Adipocyte (in vitro differentiated cells): ENCODE data around the gene KCTD16.

Experiments used
- DNase-seq: peaks from one replicate; pipeline ENCODE4 v3.0.0-alpha.2; 2015; ENCODE audit warnings: low read depth
- H3K27me3 ChIP-seq: replicated peaks from 2 replicates; pipeline ENCODE4 v1.7.0; 2013; ENCODE audit warnings: mild to moderate bottlenecking, low read length, moderate library complexity; ENCODE audit not compliant: control insufficient read depth, insufficient read depth
- H3K36me3 ChIP-seq: 2 replicates; pipeline ENCODE4 v1.7.0; 2013; ENCODE audit warnings: low read length, mild to moderate bottlenecking, moderate library complexity; ENCODE audit not compliant: control insufficient read depth, insufficient read depth, severe bottlenecking
- H3K4me1 ChIP-seq: 2 replicates; pipeline ENCODE4 v1.7.0; 2013; ENCODE audit warnings: mild to moderate bottlenecking, low read length, moderate library complexity; ENCODE audit not compliant: control insufficient read depth, insufficient read depth
- H3K4me3 ChIP-seq: 2 replicates; pipeline ENCODE4 v1.7.0; 2013; ENCODE audit warnings: mild to moderate bottlenecking, low read length, moderate library complexity
- H3K9ac ChIP-seq: 2 replicates; pipeline ENCODE4 v1.7.0; 2013; ENCODE audit warnings: mild to moderate bottlenecking, low read length, moderate library complexity
- H3K9me3 ChIP-seq: 2 replicates; pipeline ENCODE4 v1.7.0; 2013; ENCODE audit warnings: mild to moderate bottlenecking, low read length, moderate library complexity; ENCODE audit not compliant: control insufficient read depth

KCTD16 gene

DNA sequence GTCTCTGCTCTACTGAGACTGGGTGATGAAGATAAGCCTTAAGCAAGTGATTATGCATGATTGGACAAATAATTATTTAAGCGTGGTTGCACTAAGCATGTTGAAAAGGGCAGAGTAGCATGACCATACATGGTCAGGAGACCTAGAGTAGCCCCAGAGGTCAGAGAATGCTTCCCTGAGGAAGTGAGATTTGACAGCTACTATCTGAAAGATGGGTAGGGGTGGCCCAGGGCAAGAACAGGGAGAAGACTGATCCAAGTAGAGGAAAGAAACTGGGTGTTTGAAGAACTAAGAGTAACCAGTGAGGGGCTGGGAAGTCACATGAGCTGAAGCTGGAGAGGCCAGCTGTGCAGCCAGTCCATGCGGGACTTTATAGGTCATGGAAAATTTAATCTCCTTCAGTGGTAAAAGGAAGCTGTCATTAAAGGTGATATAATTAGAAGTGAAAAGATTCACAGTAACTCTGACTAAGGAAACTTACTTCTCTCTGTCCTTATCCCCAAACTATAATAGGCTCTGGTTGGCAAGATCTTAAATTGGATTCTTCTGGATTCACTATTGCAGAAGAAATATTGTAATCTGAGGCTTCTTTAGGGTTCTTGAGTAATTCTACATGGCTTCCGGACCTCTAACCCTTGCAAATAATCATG lies 35.4 kb upstream of the KCTD16 start:
- H3K4me1 ChIP-seq = peaks cover 25% of the 10 kb centered on the region
- no peaks in the 10 kb centered on the region for H3K9me3 ChIP-seq
- H3K36me3 ChIP-seq = no peaks in the 10 kb centered on the region
- H3K4me3 ChIP-seq = no peak overlapping the region
- no peak overlapping the region for H3K9ac ChIP-seq
- DNase-seq = peak; percentile 37
- no peaks in the 10 kb centered on the region for H3K27me3 ChIP-seq

DNA sequence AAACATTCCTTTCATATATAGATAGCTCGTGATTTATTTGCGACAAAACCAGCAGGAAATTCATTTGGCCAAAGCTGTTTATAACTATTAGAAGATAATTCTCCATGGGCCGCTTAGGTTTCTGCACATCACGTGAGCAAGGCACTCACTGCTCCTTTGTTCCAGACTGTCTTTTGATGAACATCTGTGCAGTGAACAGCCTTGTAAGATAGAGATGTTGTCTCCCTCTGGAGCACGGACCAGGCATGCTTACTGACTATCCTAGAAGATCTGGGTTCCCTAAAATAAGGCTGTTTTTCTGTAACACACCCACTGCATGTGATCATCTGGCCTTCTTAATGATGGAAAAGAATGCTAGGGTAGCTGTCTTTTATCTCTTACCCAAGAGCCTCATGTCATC lies 31.1 kb upstream of the KCTD16 start:
- H3K9ac ChIP-seq = no peak overlapping the region
- no peaks in the 10 kb centered on the region for H3K9me3 ChIP-seq
- H3K27me3 ChIP-seq = no peaks in the 10 kb centered on the region
- peaks cover 32% of the 10 kb centered on the region for H3K4me1 ChIP-seq
- H3K4me3 ChIP-seq = no peak overlapping the region
- H3K36me3 ChIP-seq = no peaks in the 10 kb centered on the region
- DNase-seq = peak; percentile 41

DNA sequence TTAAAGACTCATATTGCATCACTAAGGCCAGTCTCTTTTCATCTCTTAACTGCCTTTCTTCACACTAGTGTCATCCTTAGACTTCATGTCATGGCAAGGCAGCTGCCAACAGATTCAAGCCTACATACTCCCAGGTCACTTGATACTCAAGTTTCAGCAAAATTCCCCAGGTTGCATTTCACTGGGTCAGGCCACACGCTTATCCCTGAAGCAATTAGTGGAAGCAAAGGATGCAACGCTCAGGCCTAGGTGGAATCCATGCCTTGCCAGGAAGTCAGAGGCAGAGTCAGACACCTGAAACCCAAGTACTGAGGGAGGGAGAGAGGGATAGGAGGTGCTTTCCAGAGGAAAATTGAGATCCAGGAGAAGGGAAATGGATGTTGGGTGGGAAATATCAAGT lies 29.1 kb upstream of the KCTD16 start:
- Histone ChIP-seq H3K9me3 (no peaks in the 10 kb centered on the region), H3K4me1 (peaks cover 20% of the 10 kb centered on the region), H3K36me3 (no peaks in the 10 kb centered on the region), H3K9ac (no peak overlapping the region), H3K4me3 (no peak overlapping the region), H3K27me3 (no peaks in the 10 kb centered on the region)
- peak; percentile 15 for DNase-seq

DNA sequence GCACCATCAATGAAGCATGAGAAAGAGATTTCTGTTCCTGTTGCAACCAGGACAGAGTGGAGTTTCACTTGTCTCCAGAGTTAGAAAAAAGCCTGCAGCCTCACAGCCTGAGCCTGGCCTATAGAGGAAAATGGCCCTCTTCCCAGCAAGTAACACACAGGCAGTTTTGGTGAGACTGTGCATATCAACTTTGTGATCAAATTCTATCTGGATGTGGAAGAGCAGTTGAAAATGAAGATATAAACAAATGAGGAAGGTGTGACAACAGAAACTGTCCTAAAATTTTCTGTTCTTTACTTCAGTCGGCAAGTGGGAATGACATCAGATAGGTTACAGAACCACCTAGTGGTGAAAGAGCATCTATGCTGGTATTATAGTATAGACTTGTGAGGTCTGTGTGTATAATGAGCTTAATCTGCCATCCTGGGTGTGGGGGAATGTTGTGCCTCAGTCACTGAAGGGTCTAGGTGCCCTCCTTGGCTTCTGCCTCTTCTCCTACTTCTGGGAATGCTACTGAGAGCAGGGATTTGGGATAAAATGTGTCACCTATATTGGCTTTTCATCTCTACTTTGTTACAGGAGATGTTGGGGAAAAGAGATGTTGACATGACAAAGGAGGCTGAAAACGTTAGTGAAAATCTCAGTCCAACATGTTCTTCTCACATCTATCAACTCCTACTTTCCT lies 28.4 kb upstream of the KCTD16 start:
- Histone ChIP-seq H3K9me3 (no peaks in the 10 kb centered on the region), H3K4me3 (no peak overlapping the region), H3K36me3 (no peaks in the 10 kb centered on the region), H3K4me1 (peaks cover 20% of the 10 kb centered on the region), H3K27me3 (no peaks in the 10 kb centered on the region), H3K9ac (peak overlapping the region; percentile 15)
- peak; percentile 82 for DNase-seq

DNA sequence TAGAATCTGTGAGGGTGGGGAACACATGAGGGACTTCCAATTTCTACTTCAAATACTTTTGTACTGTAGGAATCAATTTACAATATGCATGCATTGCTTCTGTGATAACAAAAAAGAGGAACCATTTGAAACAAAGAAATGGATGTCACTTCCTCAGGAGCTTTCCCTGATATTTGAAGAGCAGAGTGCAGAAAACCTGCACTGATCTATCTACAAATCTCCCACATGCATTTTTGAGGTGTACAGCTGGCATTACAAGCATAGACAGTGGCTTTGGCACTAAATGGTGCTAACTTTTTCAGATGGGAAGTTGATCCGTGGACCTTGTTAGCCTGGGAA lies 27.9 kb upstream of the KCTD16 start:
- peaks cover 20% of the 10 kb centered on the region for H3K4me1 ChIP-seq
- no peaks in the 10 kb centered on the region for H3K27me3 ChIP-seq
- no peaks in the 10 kb centered on the region for H3K9me3 ChIP-seq
- H3K9ac ChIP-seq = peak overlapping the region; percentile 17
- DNase-seq = no peak
- no peaks in the 10 kb centered on the region for H3K36me3 ChIP-seq
- no peak overlapping the region for H3K4me3 ChIP-seq

DNA sequence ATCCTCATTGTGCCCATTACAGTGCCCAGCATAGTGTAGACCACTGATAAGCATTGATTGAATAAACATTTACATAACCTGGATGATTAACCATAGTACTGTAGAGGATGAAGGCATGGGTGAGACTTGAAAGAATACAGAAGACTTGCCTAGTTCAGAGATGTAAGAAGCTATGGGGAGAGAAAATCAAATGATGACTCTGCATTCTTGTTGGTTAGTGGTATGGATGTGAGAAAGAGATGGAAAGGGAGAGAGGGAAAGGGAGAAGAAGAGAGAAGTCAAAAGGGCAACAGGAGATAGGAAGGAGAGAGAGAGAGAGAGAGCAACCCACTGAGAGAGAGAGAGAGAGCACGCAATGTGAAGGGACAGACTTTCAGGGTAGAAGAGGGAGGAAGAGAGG lies 27.0 kb upstream of the KCTD16 start:
- Histone ChIP-seq H3K36me3 (no peaks in the 10 kb centered on the region), H3K4me1 (peaks cover 20% of the 10 kb centered on the region)

DNA sequence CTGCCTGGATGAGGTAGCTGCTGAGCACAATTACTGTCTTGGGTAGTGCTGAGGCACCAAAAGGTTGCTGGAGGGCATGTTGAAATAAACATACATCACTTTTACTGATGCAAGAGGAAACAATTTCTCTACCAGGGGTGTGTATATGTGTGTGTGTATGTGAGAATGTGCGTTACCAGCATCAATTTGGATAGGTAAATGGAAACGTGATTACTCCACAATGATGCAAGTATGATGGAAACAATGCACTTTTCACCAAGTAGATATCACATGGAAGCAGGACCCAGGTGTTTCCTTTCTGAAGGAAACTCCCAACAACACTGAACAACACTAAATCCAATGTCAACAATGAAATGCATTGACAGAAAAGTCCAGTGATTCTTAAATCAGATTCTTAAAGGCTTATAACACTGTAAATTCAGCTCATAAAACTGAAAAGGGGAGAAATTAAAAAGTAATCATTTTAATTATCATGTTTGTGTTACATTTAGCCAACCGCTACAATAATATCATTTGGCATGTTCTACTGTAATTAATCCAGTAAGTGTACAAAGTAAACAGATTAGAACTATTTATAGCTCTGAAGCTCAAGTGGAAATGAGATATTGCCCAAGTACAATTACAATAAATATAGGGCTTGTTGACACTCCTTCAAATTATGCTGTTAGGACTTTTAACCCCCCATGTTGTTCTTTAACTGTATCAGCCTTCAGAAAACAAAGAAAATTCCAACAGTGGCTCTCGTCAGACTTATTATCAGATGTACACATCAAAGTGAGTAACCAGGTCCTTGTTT lies 25.5 kb upstream of the KCTD16 start:
- Histone ChIP-seq H3K9me3 (no peaks in the 10 kb centered on the region), H3K36me3 (no peaks in the 10 kb centered on the region), H3K4me1 (peaks cover 7% of the 10 kb centered on the region), H3K27me3 (no peaks in the 10 kb centered on the region), H3K4me3 (no peak overlapping the region), H3K9ac (no peak overlapping the region)
- peak; percentile 16 for DNase-seq

More for the DNA sequence above, 27.0 kb upstream of the KCTD16 start:
- DNase-seq = no peak
- Histone ChIP-seq H3K27me3 (no peaks in the 10 kb centered on the region), H3K9me3 (no peaks in the 10 kb centered on the region), H3K4me3 (no peak overlapping the region), H3K9ac (no peak overlapping the region)

DNA sequence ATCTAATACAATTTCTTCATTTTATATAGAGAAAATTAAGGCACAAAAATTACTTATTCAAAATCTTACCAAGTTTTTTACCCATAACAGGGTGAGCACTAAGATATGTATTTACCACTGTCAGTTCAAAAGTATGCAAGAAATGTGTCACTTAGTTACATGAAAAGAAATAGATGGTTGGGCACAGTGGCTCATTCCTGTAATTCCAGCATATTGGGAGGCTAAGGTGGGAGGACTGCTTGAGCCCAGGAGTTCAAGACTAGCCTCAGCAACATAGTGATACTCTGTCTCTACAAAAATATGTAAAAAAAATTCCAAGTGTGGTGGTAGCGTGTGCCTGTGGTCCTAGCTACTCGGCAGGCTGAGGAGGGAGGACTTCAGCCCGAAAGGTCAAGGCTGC lies 19.6 kb upstream of the KCTD16 start:
- H3K4me1 ChIP-seq = no peaks in the 10 kb centered on the region
- peak; percentile 15 for DNase-seq
- H3K36me3 ChIP-seq = no peaks in the 10 kb centered on the region
- H3K9ac ChIP-seq = no peak overlapping the region
- no peaks in the 10 kb centered on the region for H3K9me3 ChIP-seq
- no peak overlapping the region for H3K4me3 ChIP-seq
- H3K27me3 ChIP-seq = no peaks in the 10 kb centered on the region

DNA sequence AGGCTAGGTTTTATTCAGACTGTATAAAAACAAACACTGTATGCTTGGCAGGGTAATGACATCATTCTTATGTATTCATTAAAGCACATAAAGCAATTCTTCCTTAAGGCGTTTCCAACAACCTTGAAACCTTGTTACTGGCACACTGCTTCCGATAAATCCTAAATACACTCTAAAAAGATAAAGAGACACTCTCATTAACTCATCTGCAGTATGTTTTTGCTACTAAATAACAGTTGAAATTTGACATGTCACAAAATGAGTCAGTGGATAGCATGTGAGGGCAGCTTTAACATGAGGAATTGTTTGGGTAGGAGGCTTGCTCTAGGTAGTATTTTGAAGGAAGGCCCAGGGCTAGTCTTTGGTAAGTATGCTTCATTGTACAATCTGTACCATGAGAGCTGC lies 13.9 kb upstream of the KCTD16 start:
- no peaks in the 10 kb centered on the region for H3K9me3 ChIP-seq
- H3K27me3 ChIP-seq = no peaks in the 10 kb centered on the region
- peaks cover 17% of the 10 kb centered on the region for H3K4me1 ChIP-seq
- peak; percentile 32 for DNase-seq
- H3K9ac ChIP-seq = no peak overlapping the region
- peaks cover 34% of the 10 kb centered on the region for H3K36me3 ChIP-seq
- no peak overlapping the region for H3K4me3 ChIP-seq

DNA sequence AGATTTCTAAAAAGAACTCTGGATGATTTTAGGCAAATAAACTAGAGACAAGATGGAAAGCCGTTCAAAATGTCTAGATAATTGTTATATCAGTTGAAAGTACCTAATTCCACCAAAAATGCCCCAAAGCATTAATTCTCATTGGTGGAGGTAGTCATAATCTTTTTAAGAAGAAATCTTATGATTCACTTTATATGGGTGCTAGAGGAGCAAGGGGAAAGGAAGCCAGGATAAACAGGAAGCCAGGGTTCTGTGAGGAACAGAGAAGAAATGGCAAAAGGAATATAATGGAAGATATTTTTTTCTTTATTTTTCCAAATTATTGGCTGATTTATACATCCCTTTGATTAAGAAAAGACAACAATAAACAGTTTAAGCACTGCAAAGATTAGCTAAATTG lies 8.0 kb upstream of the KCTD16 start:
- DNase-seq = peak; percentile 23
- Histone ChIP-seq H3K4me3 (no peak overlapping the region), H3K9me3 (no peaks in the 10 kb centered on the region), H3K9ac (no peak overlapping the region), H3K4me1 (peaks cover 24% of the 10 kb centered on the region), H3K27me3 (no peaks in the 10 kb centered on the region), H3K36me3 (peaks cover 90% of the 10 kb centered on the region)

DNA sequence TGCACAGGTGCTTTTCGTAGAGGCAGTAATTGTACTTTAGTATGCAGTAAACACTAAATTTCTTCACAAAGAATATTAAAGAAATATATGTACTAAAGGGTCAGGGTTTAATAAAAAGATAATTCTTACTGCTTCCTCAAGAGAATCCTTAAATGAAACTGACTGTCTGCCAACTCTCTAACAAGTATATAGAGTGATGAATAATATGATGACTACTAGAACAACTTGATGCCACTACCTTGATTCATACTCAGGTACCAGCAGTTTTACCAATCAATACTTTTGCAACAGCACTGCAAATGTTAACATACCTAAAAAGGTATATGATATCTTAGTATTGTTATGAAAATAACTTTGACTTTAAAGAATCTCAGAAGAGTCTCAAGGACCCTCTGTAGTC lies 4.0 kb upstream of the KCTD16 start:
- no peaks in the 10 kb centered on the region for H3K9me3 ChIP-seq
- DNase-seq = no peak
- H3K36me3 ChIP-seq = peaks cover 69% of the 10 kb centered on the region
- no peaks in the 10 kb centered on the region for H3K27me3 ChIP-seq
- H3K4me1 ChIP-seq = peaks cover 36% of the 10 kb centered on the region
- H3K4me3 ChIP-seq = no peak overlapping the region
- no peak overlapping the region for H3K9ac ChIP-seq
